ENCODE data around the gene CYP2A7.
"Not testable (repeated sequence)": the region's sequence is repeated elsewhere in the genome, so short reads cannot be mapped to it uniquely, and the experiment has no call there.

GRCh38 chr19:40830741-40831140, 51.3 kb downstream of the CYP2A7 start:
- not testable (repeated sequence) for TF ChIP-seq POLR2A (IDR thresholded peaks at IDR 0.05; ENCODE audit: low read depth, low read length); POLR2AphosphoS5 (IDR thresholded peaks at IDR 0.05; ENCODE audit: low read depth, low read length); TAF1 (IDR thresholded peaks at IDR 0.05; ENCODE audit: borderline replicate concordance, low read depth, low read length)
